ENCODE measurements around the gene CLIP3.

GRCh38 chr19:36013280-36014011 is 19.2 kb downstream of the CLIP3 start:
- no peak for TF ChIP-seq CTCF (IDR thresholded peaks at IDR 0.05; ENCODE audit: insufficient read depth, low read length)
- TF ChIP-seq SPI1 (IDR thresholded peaks at IDR 0.05; ENCODE audit: borderline replicate concordance, low read depth): no peak
- no peak for TF ChIP-seq REST (IDR thresholded peaks at IDR 0.05; ENCODE audit: insufficient replicate concordance, low read depth)
